ENCODE measurements around the gene PADI4.

The PADI4 gene

GRCh38 chr1:17274186-17275170, 33.5 kb upstream of the PADI4 start:
- DNase-seq (ENCODE audit: extremely low read depth, low read depth): no peak
- H3K4me3 ChIP-seq (replicated peaks; ENCODE audit: low read depth, low read length): no peak overlapping the region
- peak; percentile 90 for TF ChIP-seq CTCF (IDR thresholded peaks at IDR 0.05; ENCODE audit: low read depth, low read length, missing control alignments)

- TF ChIP-seq CTCF (IDR thresholded peaks at IDR 0.05; ENCODE audit: low read depth, low read length, missing control alignments): no peak
- DNase-seq (ENCODE audit: extremely low read depth, low read depth): no peak
- no peak overlapping the region for H3K4me3 ChIP-seq (replicated peaks; ENCODE audit: low read depth, low read length)
Measured at GRCh38 chr1:17276568-17276967, 31.4 kb upstream of the PADI4 start.

GRCh38 chr1:17277511-17278159, 30.4 kb upstream of the PADI4 start:
- no peak for DNase-seq (ENCODE audit: extremely low read depth, low read depth)
- no peak overlapping the region for H3K4me3 ChIP-seq (replicated peaks; ENCODE audit: low read depth, low read length)
- TF ChIP-seq CTCF (IDR thresholded peaks at IDR 0.05; ENCODE audit: low read depth, low read length, missing control alignments): no peak

GRCh38 chr1:17278996-17279830, 28.8 kb upstream of the PADI4 start:
- TF ChIP-seq CTCF (IDR thresholded peaks at IDR 0.05; ENCODE audit: low read depth, low read length, missing control alignments): no peak
- no peak overlapping the region for H3K4me3 ChIP-seq (replicated peaks; ENCODE audit: low read depth, low read length)
- no peak for DNase-seq (ENCODE audit: extremely low read depth, low read depth)

GRCh38 chr1:17280436-17280835, 27.6 kb upstream of the PADI4 start:
- H3K4me3 ChIP-seq (replicated peaks; ENCODE audit: low read depth, low read length): no peak overlapping the region
- DNase-seq (ENCODE audit: extremely low read depth, low read depth): no peak
- no peak for TF ChIP-seq CTCF (IDR thresholded peaks at IDR 0.05; ENCODE audit: low read depth, low read length, missing control alignments)

GRCh38 chr1:17280894-17281293, 27.1 kb upstream of the PADI4 start:
- no peak for DNase-seq (ENCODE audit: extremely low read depth, low read depth)
- TF ChIP-seq CTCF (IDR thresholded peaks at IDR 0.05; ENCODE audit: low read depth, low read length, missing control alignments): no peak
- no peak overlapping the region for H3K4me3 ChIP-seq (replicated peaks; ENCODE audit: low read depth, low read length)
